GM12873 (cell line): ENCODE measurements around the gene PITPNM3.

ENCODE experiments used
- TF ChIP-seq, protein P1 (sequence below): IDR thresholded peaks from 2 replicates; pipeline ENCODE4 v1.5.1; 2012; ENCODE audit warnings: low read depth, mild to moderate bottlenecking, moderate library complexity, low read length, control low read depth; ENCODE audit not compliant: insufficient read depth; ENCODE audit errors: missing control alignments

Gene PITPNM3

DNA sequence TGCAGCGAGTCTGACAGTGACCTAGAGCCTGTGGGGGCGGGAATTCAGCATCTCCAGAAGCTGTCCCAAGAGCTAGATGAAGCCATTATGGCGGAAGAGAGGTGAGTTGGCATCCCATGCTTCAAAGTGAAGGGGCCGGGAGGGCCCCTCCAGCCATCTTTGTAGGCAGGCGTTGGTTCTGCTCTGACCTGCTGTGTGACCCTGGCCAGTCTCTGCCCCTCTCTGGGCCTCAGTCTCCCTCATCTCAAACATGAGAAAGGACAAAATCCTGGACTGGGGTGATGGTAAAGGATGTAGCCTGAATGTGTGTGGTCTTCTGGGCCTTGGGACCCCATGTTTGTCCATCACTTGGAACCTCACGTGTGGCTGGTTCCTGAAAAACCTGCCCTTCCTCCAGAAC, 107.0 kb downstream of the PITPNM3 start:
- TF ChIP-seq, protein P1, sequence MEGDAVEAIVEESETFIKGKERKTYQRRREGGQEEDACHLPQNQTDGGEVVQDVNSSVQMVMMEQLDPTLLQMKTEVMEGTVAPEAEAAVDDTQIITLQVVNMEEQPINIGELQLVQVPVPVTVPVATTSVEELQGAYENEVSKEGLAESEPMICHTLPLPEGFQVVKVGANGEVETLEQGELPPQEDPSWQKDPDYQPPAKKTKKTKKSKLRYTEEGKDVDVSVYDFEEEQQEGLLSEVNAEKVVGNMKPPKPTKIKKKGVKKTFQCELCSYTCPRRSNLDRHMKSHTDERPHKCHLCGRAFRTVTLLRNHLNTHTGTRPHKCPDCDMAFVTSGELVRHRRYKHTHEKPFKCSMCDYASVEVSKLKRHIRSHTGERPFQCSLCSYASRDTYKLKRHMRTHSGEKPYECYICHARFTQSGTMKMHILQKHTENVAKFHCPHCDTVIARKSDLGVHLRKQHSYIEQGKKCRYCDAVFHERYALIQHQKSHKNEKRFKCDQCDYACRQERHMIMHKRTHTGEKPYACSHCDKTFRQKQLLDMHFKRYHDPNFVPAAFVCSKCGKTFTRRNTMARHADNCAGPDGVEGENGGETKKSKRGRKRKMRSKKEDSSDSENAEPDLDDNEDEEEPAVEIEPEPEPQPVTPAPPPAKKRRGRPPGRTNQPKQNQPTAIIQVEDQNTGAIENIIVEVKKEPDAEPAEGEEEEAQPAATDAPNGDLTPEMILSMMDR: no peak

DNA sequence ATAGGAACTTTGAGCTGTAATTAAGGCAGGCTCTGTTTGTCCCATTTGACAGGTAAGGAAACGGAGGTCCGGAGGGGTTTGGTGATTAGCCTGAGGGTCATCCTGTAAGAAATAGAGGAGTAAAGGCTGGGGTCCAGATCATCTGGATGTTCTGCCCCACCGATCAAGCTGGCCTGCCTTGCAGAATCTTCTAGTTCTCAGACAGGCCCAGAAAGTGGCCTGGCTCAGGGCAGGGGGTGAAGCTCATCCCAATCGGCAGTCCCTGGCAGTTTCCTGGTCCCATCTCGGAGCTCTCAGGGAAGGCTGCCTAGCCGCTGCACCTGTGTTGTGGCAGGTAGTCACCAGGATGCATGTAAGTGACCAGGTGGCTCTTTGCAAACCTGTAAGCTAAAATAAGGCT, 107.9 kb downstream of the PITPNM3 start:
- TF ChIP-seq, protein P1: no peak

DNA sequence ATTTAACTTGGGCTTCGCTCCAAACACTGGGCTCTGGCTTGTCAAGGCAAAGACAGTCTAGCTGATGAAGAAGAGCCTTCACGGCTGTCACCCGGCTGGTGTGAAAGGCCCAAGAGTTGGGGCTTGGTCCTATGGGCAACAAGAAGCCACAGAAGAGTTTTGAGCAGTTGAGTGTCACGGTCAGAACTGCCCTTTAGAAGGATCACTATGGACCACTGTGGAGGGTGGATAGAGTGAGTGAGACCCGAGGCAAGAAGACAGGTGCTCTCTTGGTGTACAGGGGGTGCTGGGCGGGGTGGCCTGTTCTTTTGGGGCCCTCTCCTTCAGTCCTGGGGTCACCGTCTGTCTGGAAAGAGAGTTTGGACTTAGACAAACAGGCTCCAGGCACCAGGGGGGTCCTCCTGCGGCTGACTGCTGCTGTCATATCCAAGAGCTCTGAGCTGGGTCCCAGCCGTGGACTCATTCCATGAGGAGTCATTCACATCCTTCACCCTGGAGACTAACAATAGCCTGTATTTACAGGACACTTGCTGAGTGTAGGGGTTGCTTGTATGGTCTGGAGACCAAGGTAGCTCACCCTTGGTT, 109.7 kb downstream of the PITPNM3 start:
- TF ChIP-seq, protein P1: no peak

DNA sequence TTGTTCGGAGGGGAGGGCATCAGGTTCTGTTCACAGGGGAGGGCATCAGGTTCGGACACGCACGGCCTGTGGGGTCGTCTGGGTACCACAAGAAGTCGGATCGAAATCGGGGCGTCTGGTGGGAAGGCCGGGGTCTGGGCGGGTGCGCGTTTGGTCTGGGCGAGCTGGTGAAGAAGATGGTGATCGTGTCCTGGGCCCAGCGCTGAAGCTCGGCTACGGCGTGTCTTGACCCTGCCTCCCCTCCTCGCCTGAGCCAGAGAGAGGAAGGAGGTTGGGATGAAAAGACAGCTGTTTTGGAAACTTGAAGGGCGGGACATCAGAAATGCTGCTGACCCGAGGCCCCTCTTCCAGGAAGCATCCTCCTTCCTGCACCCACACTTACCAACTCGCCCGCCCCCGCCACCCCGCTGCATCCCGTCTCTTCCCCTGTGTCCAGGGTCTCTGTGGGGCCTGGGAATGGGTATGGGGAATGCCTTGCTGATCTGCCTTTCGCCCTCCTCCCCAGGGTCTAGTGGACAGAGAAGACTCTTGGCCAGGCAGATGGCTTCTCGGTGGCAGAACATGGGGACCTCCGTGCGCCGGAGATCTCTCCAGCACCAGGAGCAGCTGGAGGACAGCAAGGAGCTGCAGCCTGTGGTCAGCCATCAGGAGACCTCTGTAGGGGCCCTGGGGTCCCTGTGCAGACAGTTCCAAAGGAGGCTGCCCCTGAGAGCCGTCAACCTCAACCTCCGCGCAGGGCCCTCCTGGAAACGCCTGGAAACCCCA, 111.6 kb downstream of the PITPNM3 start:
- TF ChIP-seq, protein P1: no peak

DNA sequence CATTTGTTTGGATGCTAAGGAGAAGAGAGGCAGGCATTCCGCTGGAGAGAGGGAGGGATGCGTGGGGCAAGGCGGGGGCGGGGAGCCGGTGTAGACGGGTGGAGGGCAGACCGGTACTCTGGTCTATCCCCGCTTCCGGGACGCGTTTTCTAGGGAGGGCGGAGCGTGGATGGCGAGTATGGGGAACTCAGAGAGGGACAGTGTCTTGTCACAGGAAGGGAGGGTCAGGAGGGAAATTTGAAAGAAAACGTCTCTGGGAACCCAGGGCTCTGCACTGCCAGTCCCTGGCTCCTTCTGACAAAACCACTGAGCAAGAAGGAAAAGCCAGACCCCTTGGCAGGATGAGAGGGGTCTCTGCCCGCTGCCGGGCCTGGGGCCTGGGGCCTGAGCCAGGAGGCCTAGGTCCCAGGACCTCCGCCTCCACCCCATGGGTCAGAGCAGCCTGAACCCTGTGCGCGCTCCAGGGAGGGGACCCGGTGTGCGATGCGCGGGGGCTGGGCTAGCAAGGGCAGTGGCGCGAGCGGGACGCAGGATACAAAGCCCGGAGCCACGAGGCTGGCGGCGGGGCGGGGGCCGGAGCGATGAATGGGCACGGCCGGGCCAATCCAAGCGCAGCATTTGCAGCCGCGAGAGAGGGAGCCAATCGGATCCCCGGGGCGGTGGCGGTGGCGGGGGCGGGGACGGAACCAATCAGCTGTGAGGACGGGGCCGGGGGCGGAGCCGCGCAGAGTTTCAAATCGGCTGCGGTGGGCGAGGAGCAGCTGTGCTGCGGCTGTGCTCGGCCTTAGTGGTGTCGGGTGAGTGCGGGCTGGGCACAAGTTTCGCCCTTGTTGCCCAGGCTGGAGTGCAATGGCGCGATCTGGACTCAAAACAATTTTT, 112.4 kb downstream of the PITPNM3 start, which contains the start of gene PIMREG:
Gene PIMREG, plus strand, starts transcription at position 764 of the 879 bp plus-strand sequence. CDS start 656 bp downstream, outside the sequence.
- TF ChIP-seq, protein P1: no peak

DNA sequence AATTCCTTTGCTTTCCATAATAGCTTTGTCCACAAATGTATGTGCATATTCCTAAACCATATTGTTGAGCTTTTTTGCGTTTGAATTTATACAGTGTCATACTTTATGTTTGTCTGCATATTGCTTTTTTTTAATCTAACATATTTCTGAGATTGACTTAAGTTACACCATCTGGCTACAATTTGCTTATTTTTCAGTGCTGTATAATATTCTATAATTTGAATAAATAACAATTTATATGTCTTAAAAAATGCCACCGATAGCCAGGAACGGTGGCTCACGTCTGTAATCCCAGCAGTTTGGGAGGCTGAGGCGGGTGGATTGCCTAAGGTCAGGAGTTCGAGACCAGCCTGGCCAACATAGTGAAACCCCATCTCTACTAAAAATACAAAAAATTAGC, 113.6 kb downstream of the PITPNM3 start:
- TF ChIP-seq, protein P1: no peak

DNA sequence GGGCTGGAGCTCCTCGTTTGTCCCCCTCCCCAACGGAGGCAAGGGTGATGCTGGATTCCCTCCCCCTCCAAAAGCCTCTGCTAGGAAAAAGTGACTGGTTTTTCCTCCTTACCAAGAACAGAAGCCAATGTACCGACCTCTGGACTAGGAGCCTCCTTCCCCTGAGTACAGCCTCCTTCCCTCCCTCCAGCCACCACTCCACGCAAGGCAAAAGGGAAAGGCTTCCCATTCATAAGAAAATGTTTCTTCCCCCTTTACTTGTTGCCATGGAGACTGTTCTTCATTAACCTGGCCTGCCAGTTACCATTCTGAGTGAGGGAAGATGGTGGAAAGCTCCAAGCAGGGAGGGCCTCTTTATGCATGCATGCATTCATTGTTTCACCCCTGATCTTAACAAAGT, 116.4 kb downstream of the PITPNM3 start:
- TF ChIP-seq, protein P1: no peak
